OCI-LY1 (cell line): ENCODE measurements around the gene NTSR1.

Experiments used
- CTCF ChIP-seq: fragments of 200-600 bp; sonication (generic), shearing (Covaris generic); IDR thresholded peaks from 2 replicates; pipeline ENCODE4 v1.5.1; 2017; ENCODE audit warnings: mild to moderate bottlenecking, antibody characterized with exemption, low read length, moderate library complexity, mixed read lengths
- EZH2 ChIP-seq: fragments of 200-600 bp; sonication (generic), shearing (Covaris generic); IDR thresholded peaks from 2 replicates; pipeline ENCODE4 v1.8.0; 2017; ENCODE audit warnings: borderline replicate concordance, mixed run types, mild to moderate bottlenecking, antibody characterized with exemption, low read length, moderate library complexity, mixed read lengths

- TF ChIP-seq CTCF = no peak
- TF ChIP-seq EZH2 = no peak
Measured at GRCh38 chr20:62697468-62697912, 11.1 kb upstream of the NTSR1 start.
